GM19238 (cell line): Measurements from ENCODE around the gene ZNF341.

Experiments used
- DNase-seq: peaks from one replicate; pipeline ENCODE4 v3.0.0; 2011; ENCODE audit warnings: low spot score; ENCODE audit not compliant: insufficient read length

ZNF341 gene

GRCh38 chr20:33840759-33841435, 109.1 kb downstream of the ZNF341 start:
- DNase-seq: no peak

GRCh38 chr20:33841436-33841799, 109.6 kb downstream of the ZNF341 start:
- DNase-seq: no peak
